Omental fat pad (tissue), 4 donors: ENCODE measurements around the gene WDR54. TPM values are rescaled to one million over a fixed set of nuclear protein-coding genes. Genes with fewer than 3 reads are reported as not detected.
"Not testable (repeated sequence)": the region's sequence is repeated elsewhere in the genome, so short reads cannot be mapped to it uniquely, and the experiment has no call there.

Source experiments
- ATAC-seq: fragments of 150-250 bp; one replicate; pipeline ENCODE4 v1.9.1; 2016; ENCODE audit warnings: mild to moderate bottlenecking, moderate library complexity; ENCODE audit not compliant: low FRiP score
- DNase-seq: peaks from one replicate; pipeline ENCODE4 v3.0.0-alpha.2; 2019; ENCODE audit warnings: low spot score
- CTCF ChIP-seq, 3 donors: fragments of 450-650 bp; IDR thresholded peaks; one replicate each; pipeline ENCODE4 v1.5.1; 2016 to 2017; ENCODE audit warnings: antibody characterized with exemption in 3 of 3, mild to moderate bottlenecking in 3 of 3, moderate library complexity in 2 of 3
- total RNA-seq, 4 donors: library from RNA; depleted of rRNA; stranded (reverse); fragments of >200 nt; gene quantifications; one replicate each; pipeline ENCODE4 v1.1.0, GENCODE V29; 2016

Gene WDR54
- total RNA-seq, 4 donors from 2014 or later = 3.0 to 10.5 (median 6.1) TPM

- DNase-seq (no peak), ATAC-seq (no peak)
- no peak for TF ChIP-seq CTCF (IDR thresholded peaks at IDR 0.05)
Observed at GRCh38 chr2:74415762-74416395, 5.7 kb upstream of the WDR54 start.

- no peak for TF ChIP-seq CTCF (IDR thresholded peaks at IDR 0.05)
- no peak for ATAC-seq
- no peak for DNase-seq
Observed at GRCh38 chr2:74416778-74417177, 4.8 kb upstream of the WDR54 start.

- no peak for ATAC-seq
- no peak for TF ChIP-seq CTCF (IDR thresholded peaks at IDR 0.05)
- DNase-seq = no peak
Observed at GRCh38 chr2:74417197-74417596, 4.3 kb upstream of the WDR54 start.

GRCh38 chr2:74417763-74418162 lies 3.8 kb upstream of the WDR54 start:
- TF ChIP-seq CTCF (IDR thresholded peaks at IDR 0.05) = no peak
- ATAC-seq (no peak), DNase-seq (no peak)

- DNase-seq (no peak), ATAC-seq (no peak)
- TF ChIP-seq CTCF (IDR thresholded peaks at IDR 0.05) = no peak
Observed at GRCh38 chr2:74418312-74418711, 3.2 kb upstream of the WDR54 start.

- no peak for ATAC-seq
- no peak for DNase-seq
- no peak for TF ChIP-seq CTCF (IDR thresholded peaks at IDR 0.05)
Observed at GRCh38 chr2:74419345-74419744, 2.2 kb upstream of the WDR54 start.

GRCh38 chr2:74420006-74420405 lies 1.5 kb upstream of the WDR54 start:
- DNase-seq = no peak
- no peak for ATAC-seq
- TF ChIP-seq CTCF (IDR thresholded peaks at IDR 0.05) = no peak

- not testable (repeated sequence) for DNase-seq, ATAC-seq
Observed at GRCh38 chr2:74420443-74421103, 957 bp upstream of the WDR54 start.
